NCI-H2107 treated with DMSO at 0.1 percent for 48 hours (cell line): ENCODE measurements around the gene ANO2.

Experiments
- DNase-seq: peaks from one replicate; lab custom pipeline; 2025; ENCODE audit not compliant: unreplicated experiment; lab: John Stamatoyannopoulos, UW

ANO2 gene

GRCh38 chr12:5783289-5783920, 161.7 kb downstream of the ANO2 start:
- no peak for DNase-seq

GRCh38 chr12:5780536-5780935, 164.5 kb downstream of the ANO2 start:
- no peak for DNase-seq

- no peak for DNase-seq
These were observed 165.7 kb downstream of the ANO2 start for GRCh38 chr12:5779401-5779800.

- DNase-seq, result no peak
These were observed 166.2 kb downstream of the ANO2 start for GRCh38 chr12:5778821-5779220.

GRCh38 chr12:5777451-5777850, 167.6 kb downstream of the ANO2 start:
- DNase-seq, result no peak

GRCh38 chr12:5776091-5776490, 169.0 kb downstream of the ANO2 start:
- no peak for DNase-seq

GRCh38 chr12:5773550-5773949, 171.5 kb downstream of the ANO2 start:
- no peak for DNase-seq

- DNase-seq, result no peak
These were observed 173.3 kb downstream of the ANO2 start for GRCh38 chr12:5771756-5772155.

- DNase-seq, result no peak
These were observed 174.3 kb downstream of the ANO2 start for GRCh38 chr12:5770727-5771126.

GRCh38 chr12:5768581-5769196, 176.4 kb downstream of the ANO2 start:
- DNase-seq, result no peak

GRCh38 chr12:5768171-5768570, 176.9 kb downstream of the ANO2 start:
- DNase-seq, result no peak

GRCh38 chr12:5758347-5758746, 186.7 kb downstream of the ANO2 start:
- no peak for DNase-seq

GRCh38 chr12:5756338-5756842, 188.7 kb downstream of the ANO2 start:
- no peak for DNase-seq

GRCh38 chr12:5748027-5748426, 197.0 kb downstream of the ANO2 start:
- DNase-seq, result no peak

- DNase-seq, result no peak
These were observed 198.1 kb downstream of the ANO2 start for GRCh38 chr12:5746917-5747316.

- DNase-seq, result no peak
These were observed 198.8 kb downstream of the ANO2 start for GRCh38 chr12:5746036-5746908.

- peak; percentile 11 for DNase-seq
These were observed 199.7 kb downstream of the ANO2 start for GRCh38 chr12:5745251-5745888.

- no peak for DNase-seq
These were observed 202.8 kb downstream of the ANO2 start for GRCh38 chr12:5742258-5742657.

- DNase-seq, result no peak
These were observed 205.1 kb downstream of the ANO2 start for GRCh38 chr12:5739917-5740316.

- no peak for DNase-seq
These were observed 207.3 kb downstream of the ANO2 start for GRCh38 chr12:5737778-5738177.

- DNase-seq, result no peak
These were observed 208.5 kb downstream of the ANO2 start for GRCh38 chr12:5736527-5736926.
